Activated CD8-positive, alpha-beta T cell treated with anti-CD3 and anti-CD28 coated beads for 36 hours (primary cell): ENCODE results near the gene IRX2. TPM values are rescaled to one million over a fixed set of nuclear protein-coding genes. Genes with fewer than 3 reads are reported as not detected.
A peak's percentile ranks its signal among the peaks of the same experiment; 100 is the strongest.

Experiments used
- ATAC-seq: fragments of 200-7000 bp; cut with Tn5 transposase; one replicate; pipeline ENCODE4 v1.10.0; 2021; ENCODE audit warnings: mild to moderate bottlenecking, moderate library complexity
- CTCF ChIA-PET: fragments of 350-600 bp; sonication (Branson Sonifier 250); formaldehyde crosslinking; loops from one replicate; lab custom pipeline; 2021; ENCODE audit warnings: antibody characterized with exemption; lab: Charles Lee
- POLR2A ChIA-PET: fragments of 350-600 bp; sonication (Branson Sonifier 250); formaldehyde crosslinking; loops from one replicate; lab custom pipeline; 2021; ENCODE audit warnings: antibody characterized with exemption; lab: Charles Lee
- DNase-seq: peaks from one replicate; pipeline ENCODE4 v3.0.0-alpha.2; 2020
- H3K27ac Mint-ChIP-seq: one replicate; pipeline ENCODE4 v1.8.0; 2021; ENCODE audit warnings: mild to moderate bottlenecking, mixed read lengths
- H3K27me3 Mint-ChIP-seq: one replicate; pipeline ENCODE4 v1.8.0; 2021; ENCODE audit warnings: mixed read lengths
- H3K36me3 Mint-ChIP-seq: one replicate; pipeline ENCODE4 v1.8.0; 2021; ENCODE audit warnings: low read depth, mixed read lengths
- H3K4me1 Mint-ChIP-seq: one replicate; pipeline ENCODE4 v1.8.0; 2021; ENCODE audit warnings: low read depth, mixed read lengths
- H3K4me3 Mint-ChIP-seq: one replicate; pipeline ENCODE4 v1.8.0; 2021; ENCODE audit warnings: mild to moderate bottlenecking, moderate library complexity, mixed read lengths
- H3K9me3 Mint-ChIP-seq: one replicate; pipeline ENCODE4 v1.8.0; 2021; ENCODE audit warnings: mixed read lengths
- intact Hi-C: fragments of 100-400 bp; cut with micrococcal nuclease; formaldehyde crosslinking; loops from one replicate; pipeline ENCODE4 v1.10.0; 2022
- total RNA-seq, 2 experiments: library from RNA; stranded (reverse); gene quantifications; one replicate each; pipeline ENCODE4 v1.2.3, GENCODE V29; 2021
- TF ChIP-seq, protein P1 (sequence below): fragments of 200-600 bp; IDR thresholded peaks from one replicate; pipeline ENCODE4 v1.8.0; 2022; ENCODE audit warnings: antibody characterized with exemption, mild to moderate bottlenecking

IRX2 gene
- total RNA-seq, 2 experiments from 2014 or later = not detected

DNA sequence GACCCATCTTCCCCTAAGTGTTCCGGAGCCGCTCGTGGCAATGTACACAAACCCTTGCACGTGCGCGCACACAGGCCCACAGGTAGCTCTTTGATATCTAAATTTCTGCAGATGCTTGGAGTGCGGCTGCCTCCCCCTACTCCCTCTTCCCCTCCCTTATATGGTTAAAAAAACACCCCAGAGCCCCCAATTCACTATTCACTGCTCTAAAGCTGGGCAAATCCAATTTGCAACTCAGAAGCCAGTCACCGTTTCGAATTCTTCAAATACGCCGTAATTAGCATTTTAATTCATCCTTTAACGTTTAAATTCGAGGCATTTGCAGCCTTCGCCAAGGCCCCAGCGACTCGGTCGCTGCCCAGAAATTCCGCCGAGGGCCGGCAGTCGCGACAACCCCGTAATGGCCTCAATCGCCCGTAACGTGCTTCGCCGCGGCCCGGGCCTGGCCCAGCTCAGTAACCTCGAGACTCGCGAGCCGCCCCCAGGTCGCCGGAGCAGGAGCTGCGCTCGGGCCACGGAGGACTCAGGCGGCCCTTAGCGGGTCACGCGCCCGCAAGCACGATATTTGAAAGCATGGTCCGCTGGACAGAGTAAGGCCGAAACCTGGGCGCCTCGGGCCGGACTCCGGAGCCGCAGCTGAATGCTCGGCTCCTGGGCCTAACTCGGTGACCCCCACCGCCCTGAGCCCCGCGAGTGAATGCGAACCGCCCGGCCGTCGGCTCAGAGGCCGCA is 1.3 kb downstream of the IRX2 start:
- peak overlapping the region; percentile 30 for H3K27ac Mint-ChIP-seq

DNA sequence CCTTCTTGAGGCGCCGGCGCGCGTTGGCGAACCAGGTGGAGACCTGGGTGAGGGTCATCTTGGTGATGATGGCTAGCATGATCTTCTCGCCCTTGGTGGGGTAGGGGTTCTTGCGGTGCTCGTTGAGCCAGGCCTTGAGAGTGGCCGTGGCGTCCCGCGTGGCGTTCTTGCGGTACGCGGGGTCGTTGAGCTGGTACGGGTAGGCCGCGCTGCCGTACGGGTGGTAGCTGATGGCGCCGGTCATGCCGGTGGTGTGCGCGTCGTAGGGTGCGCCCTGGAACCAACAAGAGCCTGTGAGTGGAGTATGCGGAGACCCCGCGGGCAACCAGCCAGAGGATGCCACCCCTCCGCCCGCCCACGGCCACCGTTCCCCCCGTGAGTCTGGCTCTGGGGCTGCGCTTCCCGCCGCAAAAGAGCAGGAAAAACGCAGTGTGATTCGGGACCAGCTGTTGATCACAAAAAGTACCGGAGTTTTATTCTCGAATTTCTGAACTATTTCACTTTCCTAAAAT is 1.9 kb downstream of the IRX2 start:
- DNase-seq = no peak
- Mint-ChIP-seq H3K9me3 (peaks cover 3% of the 10 kb centered on the region), H3K27me3 (peaks cover 62% of the 10 kb centered on the region), H3K4me3 (peak overlapping the region; percentile 29), H3K4me1 (peaks cover 14% of the 10 kb centered on the region), H3K36me3 (peaks cover 6% of the 10 kb centered on the region), H3K27ac (peak overlapping the region; percentile 25)
- ChIA-PET CTCF (no interaction called here), POLR2A (no interaction called here)
- TF ChIP-seq, protein P1, sequence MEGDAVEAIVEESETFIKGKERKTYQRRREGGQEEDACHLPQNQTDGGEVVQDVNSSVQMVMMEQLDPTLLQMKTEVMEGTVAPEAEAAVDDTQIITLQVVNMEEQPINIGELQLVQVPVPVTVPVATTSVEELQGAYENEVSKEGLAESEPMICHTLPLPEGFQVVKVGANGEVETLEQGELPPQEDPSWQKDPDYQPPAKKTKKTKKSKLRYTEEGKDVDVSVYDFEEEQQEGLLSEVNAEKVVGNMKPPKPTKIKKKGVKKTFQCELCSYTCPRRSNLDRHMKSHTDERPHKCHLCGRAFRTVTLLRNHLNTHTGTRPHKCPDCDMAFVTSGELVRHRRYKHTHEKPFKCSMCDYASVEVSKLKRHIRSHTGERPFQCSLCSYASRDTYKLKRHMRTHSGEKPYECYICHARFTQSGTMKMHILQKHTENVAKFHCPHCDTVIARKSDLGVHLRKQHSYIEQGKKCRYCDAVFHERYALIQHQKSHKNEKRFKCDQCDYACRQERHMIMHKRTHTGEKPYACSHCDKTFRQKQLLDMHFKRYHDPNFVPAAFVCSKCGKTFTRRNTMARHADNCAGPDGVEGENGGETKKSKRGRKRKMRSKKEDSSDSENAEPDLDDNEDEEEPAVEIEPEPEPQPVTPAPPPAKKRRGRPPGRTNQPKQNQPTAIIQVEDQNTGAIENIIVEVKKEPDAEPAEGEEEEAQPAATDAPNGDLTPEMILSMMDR = no peak
- ATAC-seq = no peak
- intact Hi-C loops = loop anchor here (5.0 to 10.0 kb wide), 2 partner anchors 853 to 865 kb away; partner anchors contain the start of gene IRX4

More for the DNA sequence above, 1.3 kb downstream of the IRX2 start:
- Mint-ChIP-seq H3K27me3 (peaks cover 57% of the 10 kb centered on the region), H3K9me3 (peaks cover 3% of the 10 kb centered on the region), H3K36me3 (peaks cover 6% of the 10 kb centered on the region), H3K4me1 (peaks cover 14% of the 10 kb centered on the region), H3K4me3 (peak overlapping the region; percentile 29)
- ChIA-PET POLR2A (no interaction called here), CTCF (no interaction called here)
- no peak for DNase-seq
- TF ChIP-seq, protein P1 = no peak
- intact Hi-C loops = no loop called here
- no peak for ATAC-seq

DNA sequence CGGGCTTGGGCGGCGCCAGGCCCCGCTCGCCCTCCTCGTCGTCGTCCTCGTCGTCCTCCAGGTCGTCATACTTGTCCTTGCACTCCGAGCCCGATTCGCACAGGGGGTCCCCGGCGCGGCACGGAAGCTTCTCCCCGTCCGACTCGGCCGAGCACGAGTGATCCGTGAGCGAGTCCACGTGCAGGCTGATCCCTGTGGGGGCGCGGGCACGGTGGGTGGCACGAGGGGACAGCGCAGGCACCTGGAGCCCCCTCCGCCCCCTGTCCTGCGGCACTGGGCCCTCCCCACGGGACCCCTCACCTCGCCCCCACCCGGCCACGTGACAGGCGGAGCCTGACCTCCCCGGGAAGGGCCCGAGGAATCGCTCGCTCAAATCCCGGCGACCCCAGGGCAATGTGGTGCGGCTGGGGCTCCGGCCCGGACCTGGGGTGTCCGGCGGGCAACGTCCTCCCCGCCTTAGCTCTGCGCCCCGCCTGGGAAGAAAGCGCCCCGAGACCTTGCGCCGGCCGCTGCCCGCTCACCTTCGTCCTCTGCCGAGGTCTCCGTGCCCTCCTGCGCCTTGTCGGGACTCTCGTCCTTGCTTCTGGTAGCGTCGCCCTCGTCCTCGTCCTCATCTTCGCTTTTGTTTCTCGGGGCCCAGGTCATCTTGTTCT is 2.5 kb downstream of the IRX2 start:
- CTCF ChIA-PET = no interaction called here
- ATAC-seq (no peak), DNase-seq (no peak)
- Mint-ChIP-seq H3K4me1 (peaks cover 12% of the 10 kb centered on the region), H3K36me3 (peaks cover 6% of the 10 kb centered on the region), H3K27me3 (peaks cover 62% of the 10 kb centered on the region), H3K4me3 (no peak overlapping the region), H3K9me3 (peaks cover 3% of the 10 kb centered on the region), H3K27ac (peak overlapping the region; percentile 25)
- POLR2A ChIA-PET = no interaction called here
- intact Hi-C loops = loop anchor here (5.0 to 10.0 kb wide), 2 partner anchors 853 to 864 kb away; partner anchors contain the start of gene IRX4
- TF ChIP-seq, protein P1 = no peak

DNA sequence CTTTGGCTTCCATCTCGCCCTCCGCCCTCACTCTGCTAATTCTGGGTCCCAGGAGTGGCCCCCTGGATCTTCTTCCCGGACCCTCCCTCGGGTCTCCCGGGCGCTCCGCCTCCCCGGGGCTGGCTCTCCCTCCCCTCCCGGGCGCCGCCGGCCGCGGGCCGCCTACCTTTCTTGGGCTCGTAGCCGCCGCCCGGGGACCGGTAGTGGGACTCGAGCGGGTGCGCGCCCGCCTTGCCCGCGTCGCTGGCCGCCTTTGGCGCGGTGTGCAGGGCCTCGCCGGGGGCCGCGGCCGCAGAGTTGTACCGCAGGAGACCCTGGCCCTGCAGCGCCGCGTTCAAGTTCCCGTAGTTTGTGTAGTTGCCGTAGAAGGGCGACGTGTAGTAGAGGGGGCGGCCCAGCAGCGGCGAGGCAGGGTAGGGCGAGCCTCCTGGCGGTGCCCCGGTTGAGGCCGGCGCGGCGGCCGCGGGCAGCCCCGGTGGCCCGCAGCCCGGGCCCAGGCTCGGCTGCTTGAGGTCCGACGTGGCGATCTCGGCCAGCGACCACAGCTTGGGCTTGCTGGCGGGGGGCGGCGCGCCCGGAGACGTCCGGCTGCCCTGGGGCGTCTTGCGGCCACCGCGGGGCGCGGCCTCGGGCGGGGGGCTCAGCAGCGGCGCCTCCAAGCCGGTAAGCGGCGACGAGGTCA is 3.2 kb downstream of the IRX2 start:
- ChIA-PET POLR2A (no interaction called here), CTCF (no interaction called here)
- H3K27me3 Mint-ChIP-seq = peaks cover 62% of the 10 kb centered on the region
- intact Hi-C loops = loop anchor here (5.0 to 10.0 kb wide), 2 partner anchors 854 to 864 kb away; partner anchors contain the start of gene IRX4
- peaks cover 8% of the 10 kb centered on the region for H3K4me1 Mint-ChIP-seq
- DNase-seq (no peak), ATAC-seq (no peak)
- no peak overlapping the region for H3K4me3 Mint-ChIP-seq
- no peak overlapping the region for H3K27ac Mint-ChIP-seq
- TF ChIP-seq, protein P1 = no peak
- peaks cover 3% of the 10 kb centered on the region for H3K9me3 Mint-ChIP-seq
- peaks cover 6% of the 10 kb centered on the region for H3K36me3 Mint-ChIP-seq
